ENCODE data around the gene CDKN2A. TPM values are rescaled to one million over a fixed set of nuclear protein-coding genes. Genes with fewer than 3 reads are reported as not detected.

CDKN2A gene
- total RNA-seq, 1 donor from 2014 or later, result 71.6 TPM

DNA sequence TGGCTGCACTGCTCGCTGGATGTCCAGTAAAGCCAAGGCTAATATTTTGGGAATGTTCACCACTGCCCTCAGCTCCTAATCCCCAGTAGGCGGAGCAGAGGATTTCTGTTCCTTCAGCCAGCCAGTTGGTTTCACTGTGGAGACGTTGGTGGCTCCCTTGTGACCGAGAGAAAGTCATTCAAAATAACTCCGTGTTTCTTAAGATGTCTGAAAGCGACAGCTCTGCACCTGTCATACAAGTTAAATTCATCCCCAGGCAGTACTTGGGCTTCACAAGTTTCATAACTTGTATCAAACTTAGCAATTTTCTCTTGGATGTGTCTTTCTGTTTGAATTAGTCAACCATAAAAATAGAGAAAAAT lies 15.3 kb upstream of the CDKN2A start:
- H3K79me2 ChIP-seq (ENCODE audit: insufficient read depth, low read length), result peaks cover 45% of the 10 kb centered on the region
- DNase-seq (ENCODE audit: low read depth) (no peak), FAIRE-seq (no peak)
- peaks cover 10% of the 10 kb centered on the region for H3K36me3 ChIP-seq (ENCODE audit: insufficient read depth, low read length)
- Mint-ChIP-seq H3K36me3 (ENCODE audit: low read depth, unreplicated experiment) (peaks cover 17% of the 10 kb centered on the region), H3K4me1 (ENCODE audit: low read depth, unreplicated experiment) (peaks cover 9% of the 10 kb centered on the region), H3K27me3 (ENCODE audit: low read depth, unreplicated experiment) (peaks cover 6% of the 10 kb centered on the region), H3K4me3 (ENCODE audit: unreplicated experiment) (peak overlapping the region; percentile 94), H3K9me3 (ENCODE audit: unreplicated experiment) (no peaks in the 10 kb centered on the region), H3K27ac (ENCODE audit: unreplicated experiment) (peak overlapping the region; percentile 28)
- peak overlapping the region; percentile 44 for H3K27ac ChIP-seq (ENCODE audit: low read depth, low read length)
- peak overlapping the region; percentile 31 for H3K9ac ChIP-seq (ENCODE audit: low read length)
- TF ChIP-seq, protein P1, sequence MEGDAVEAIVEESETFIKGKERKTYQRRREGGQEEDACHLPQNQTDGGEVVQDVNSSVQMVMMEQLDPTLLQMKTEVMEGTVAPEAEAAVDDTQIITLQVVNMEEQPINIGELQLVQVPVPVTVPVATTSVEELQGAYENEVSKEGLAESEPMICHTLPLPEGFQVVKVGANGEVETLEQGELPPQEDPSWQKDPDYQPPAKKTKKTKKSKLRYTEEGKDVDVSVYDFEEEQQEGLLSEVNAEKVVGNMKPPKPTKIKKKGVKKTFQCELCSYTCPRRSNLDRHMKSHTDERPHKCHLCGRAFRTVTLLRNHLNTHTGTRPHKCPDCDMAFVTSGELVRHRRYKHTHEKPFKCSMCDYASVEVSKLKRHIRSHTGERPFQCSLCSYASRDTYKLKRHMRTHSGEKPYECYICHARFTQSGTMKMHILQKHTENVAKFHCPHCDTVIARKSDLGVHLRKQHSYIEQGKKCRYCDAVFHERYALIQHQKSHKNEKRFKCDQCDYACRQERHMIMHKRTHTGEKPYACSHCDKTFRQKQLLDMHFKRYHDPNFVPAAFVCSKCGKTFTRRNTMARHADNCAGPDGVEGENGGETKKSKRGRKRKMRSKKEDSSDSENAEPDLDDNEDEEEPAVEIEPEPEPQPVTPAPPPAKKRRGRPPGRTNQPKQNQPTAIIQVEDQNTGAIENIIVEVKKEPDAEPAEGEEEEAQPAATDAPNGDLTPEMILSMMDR (IDR thresholded peaks at IDR 0.05; ENCODE audit: insufficient read depth, low read depth, low read length), result no peak
- TF ChIP-seq EZH2 (IDR thresholded peaks at IDR 0.05; ENCODE audit: insufficient read depth, low read length), result no peak
- peak overlapping the region; percentile 4 for H2AFZ ChIP-seq (ENCODE audit: low read depth, low read length)
- H3K4me3 ChIP-seq (ENCODE audit: insufficient read depth, low read depth, low read length), result peak overlapping the region; percentile 30
- H3K4me1 ChIP-seq (ENCODE audit: insufficient read depth, low read length), result peaks cover 14% of the 10 kb centered on the region
- peak overlapping the region; percentile 90 for H3K4me2 ChIP-seq (ENCODE audit: low read length)
- H4K20me1 ChIP-seq (ENCODE audit: insufficient read depth, low read length), result peaks cover 32% of the 10 kb centered on the region
- H3K27me3 ChIP-seq (ENCODE audit: insufficient read depth, low read length), result no peaks in the 10 kb centered on the region
- H3K9me3 ChIP-seq (ENCODE audit: insufficient read depth, low read depth, low read length), result no peaks in the 10 kb centered on the region

DNA sequence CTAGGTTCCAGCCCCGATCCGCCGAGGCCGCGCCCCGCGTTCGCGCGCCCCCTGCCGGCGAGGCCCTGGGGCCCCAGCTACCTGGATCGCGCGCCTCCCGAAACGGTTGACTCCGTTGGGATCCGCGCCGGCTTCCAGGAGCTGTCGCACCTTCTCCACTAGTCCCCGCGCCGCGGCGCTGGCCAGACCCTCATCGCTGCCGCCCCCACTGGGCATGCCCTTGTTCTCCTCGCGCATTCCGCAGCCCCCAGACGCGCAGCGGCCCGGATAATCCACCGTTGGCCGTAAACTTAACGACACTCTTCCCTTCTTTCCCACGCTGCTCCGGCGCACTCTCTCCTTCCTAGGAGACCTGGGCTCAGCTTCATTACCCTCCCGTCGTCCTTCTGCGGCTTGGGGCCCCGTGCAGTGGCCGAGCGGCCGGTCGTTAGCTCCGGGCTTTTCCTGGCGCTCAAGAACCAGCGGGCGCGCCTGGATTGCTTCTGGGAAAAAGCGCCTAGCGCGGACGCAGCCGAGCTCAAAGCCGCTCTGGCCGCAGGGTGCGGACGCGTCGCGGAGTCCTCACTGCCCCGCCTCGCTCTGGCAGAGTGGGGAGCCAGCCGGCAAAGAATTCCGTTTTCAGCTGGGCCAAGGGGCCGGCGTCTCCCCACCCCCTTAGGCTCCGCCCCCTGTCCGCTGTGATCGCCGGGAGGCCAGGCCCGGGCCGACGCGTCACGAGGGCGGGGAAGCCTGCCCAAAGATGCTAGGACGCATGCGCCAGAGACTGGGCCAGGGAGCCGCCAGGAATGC lies 14.7 kb upstream of the CDKN2A start, which contains the start of gene CDKN2B:
Gene CDKN2B, minus strand, starts transcription at position 589 of the 789 bp plus-strand sequence. Its CDS starts 352 bp downstream, at position 237.
- H3K4me3 Mint-ChIP-seq (ENCODE audit: unreplicated experiment), result peak within 1 kb of the TSS; percentile 94
- TF ChIP-seq EZH2 (IDR thresholded peaks at IDR 0.05; ENCODE audit: insufficient read depth, low read length), result no peak
- TF ChIP-seq, protein P1 (IDR thresholded peaks at IDR 0.05; ENCODE audit: insufficient read depth, low read depth, low read length), result peak; percentile 75
- H3K4me1 Mint-ChIP-seq (ENCODE audit: low read depth, unreplicated experiment), result peaks cover 13% of the 10 kb centered on the region
- peak within 1 kb of the TSS; percentile 96 for H3K9ac ChIP-seq (ENCODE audit: low read length)
- peak within 1 kb of the TSS; percentile 96 for H3K27ac ChIP-seq (ENCODE audit: low read depth, low read length)
- peaks cover 19% of the 10 kb centered on the region for H3K36me3 Mint-ChIP-seq (ENCODE audit: low read depth, unreplicated experiment)
- no peaks in the 10 kb centered on the region for H3K9me3 ChIP-seq (ENCODE audit: insufficient read depth, low read depth, low read length)
- H2AFZ ChIP-seq (ENCODE audit: low read depth, low read length), result peak within 1 kb of the TSS; percentile 28
- peaks cover 50% of the 10 kb centered on the region for H3K79me2 ChIP-seq (ENCODE audit: insufficient read depth, low read length)
- peak within 1 kb of the TSS; percentile 93 for H3K27ac Mint-ChIP-seq (ENCODE audit: unreplicated experiment)
- H3K27me3 Mint-ChIP-seq (ENCODE audit: low read depth, unreplicated experiment), result peaks cover 6% of the 10 kb centered on the region
- H3K4me2 ChIP-seq (ENCODE audit: low read length), result peak within 1 kb of the TSS; percentile 90
- H3K27me3 ChIP-seq (ENCODE audit: insufficient read depth, low read length), result no peaks in the 10 kb centered on the region
- peak within 1 kb of the TSS; percentile 96 for H3K4me3 ChIP-seq (ENCODE audit: insufficient read depth, low read depth, low read length)
- peak; percentile 87 for DNase-seq (ENCODE audit: low read depth)
- H3K4me1 ChIP-seq (ENCODE audit: insufficient read depth, low read length), result peaks cover 14% of the 10 kb centered on the region
- H4K20me1 ChIP-seq (ENCODE audit: insufficient read depth, low read length), result peaks cover 37% of the 10 kb centered on the region
- FAIRE-seq, result peak; percentile 67
- H3K9me3 Mint-ChIP-seq (ENCODE audit: unreplicated experiment), result no peaks in the 10 kb centered on the region
- H3K36me3 ChIP-seq (ENCODE audit: insufficient read depth, low read length), result peaks cover 16% of the 10 kb centered on the region

DNA sequence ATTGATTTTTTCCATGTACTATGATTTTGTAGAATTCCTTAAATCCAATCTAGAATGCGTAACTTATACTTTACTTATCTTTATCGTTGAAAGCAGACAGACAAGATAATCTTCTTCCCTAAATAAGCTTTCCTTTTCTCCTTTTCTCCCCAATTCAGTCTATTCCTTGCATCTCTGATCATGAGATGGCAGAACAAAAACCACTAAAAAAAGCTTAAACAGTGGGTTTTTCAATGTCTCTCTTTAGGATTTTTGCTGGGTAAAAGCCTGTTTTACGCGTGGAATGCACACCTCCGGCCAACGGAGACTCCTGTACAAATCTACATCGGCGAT lies 14.2 kb upstream of the CDKN2A start:
- Mint-ChIP-seq H3K4me3 (ENCODE audit: unreplicated experiment) (peak overlapping the region; percentile 94), H3K4me1 (ENCODE audit: low read depth, unreplicated experiment) (peaks cover 16% of the 10 kb centered on the region), H3K9me3 (ENCODE audit: unreplicated experiment) (no peaks in the 10 kb centered on the region), H3K27me3 (ENCODE audit: low read depth, unreplicated experiment) (peaks cover 6% of the 10 kb centered on the region), H3K27ac (ENCODE audit: unreplicated experiment) (peak overlapping the region; percentile 93), H3K36me3 (ENCODE audit: low read depth, unreplicated experiment) (peaks cover 17% of the 10 kb centered on the region)
- Histone ChIP-seq H3K27ac (ENCODE audit: low read depth, low read length) (peak overlapping the region; percentile 96), H2AFZ (ENCODE audit: low read depth, low read length) (no peak overlapping the region), H3K9me3 (ENCODE audit: insufficient read depth, low read depth, low read length) (no peaks in the 10 kb centered on the region), H3K9ac (ENCODE audit: low read length) (peak overlapping the region; percentile 96), H3K4me2 (ENCODE audit: low read length) (peak overlapping the region; percentile 90), H3K4me1 (ENCODE audit: insufficient read depth, low read length) (peaks cover 14% of the 10 kb centered on the region), H3K4me3 (ENCODE audit: insufficient read depth, low read depth, low read length) (peak overlapping the region; percentile 96), H3K36me3 (ENCODE audit: insufficient read depth, low read length) (peaks cover 19% of the 10 kb centered on the region), H4K20me1 (ENCODE audit: insufficient read depth, low read length) (peaks cover 41% of the 10 kb centered on the region), H3K79me2 (ENCODE audit: insufficient read depth, low read length) (peaks cover 56% of the 10 kb centered on the region), H3K27me3 (ENCODE audit: insufficient read depth, low read length) (no peaks in the 10 kb centered on the region)
- TF ChIP-seq, protein P1 (IDR thresholded peaks at IDR 0.05; ENCODE audit: insufficient read depth, low read depth, low read length), result no peak
- TF ChIP-seq EZH2 (IDR thresholded peaks at IDR 0.05; ENCODE audit: insufficient read depth, low read length), result no peak
- DNase-seq (ENCODE audit: low read depth) (no peak), FAIRE-seq (peak; percentile 47)
